ENCODE results near the gene EIF4A2. TPM values are rescaled to one million over a fixed set of nuclear protein-coding genes. Genes with fewer than 3 reads are reported as not detected.

The EIF4A2 gene
- total and polyA plus RNA-seq, 2 of the 13 experiments (the other 11 are each of a cell fraction or from before 2014, with no cell fraction given): 480 to 596 TPM

- TF ChIP-seq HIC2 (CRISPR knock-in tag; IDR thresholded peaks at IDR 0.05; ENCODE audit: low read depth) (no peak), RXRB (CRISPR knock-in tag; IDR thresholded peaks at IDR 0.05; ENCODE audit: borderline replicate concordance) (no peak), SNRNP70 (IDR thresholded peaks at IDR 0.05; ENCODE audit: low read depth, low read length) (no peak), TP53 (CRISPR knock-in tag; conservative IDR thresholded peaks at IDR 0.05) (no peak), RBM39 (IDR thresholded peaks at IDR 0.05; ENCODE audit: low read depth, low read length, poor library complexity, severe bottlenecking) (no peak), ZNF431 (CRISPR knock-in tag; IDR thresholded peaks at IDR 0.05; ENCODE audit: borderline replicate concordance, low read depth) (peak; percentile 27; the same call in 1 of the 2 replicates), KDM2A (CRISPR knock-in tag; IDR thresholded peaks at IDR 0.05; ENCODE audit: borderline replicate concordance, low read depth) (0 out of 2 replicates have a peak, but pooled peaks have one; percentile 38), CREB1 (IDR thresholded peaks at IDR 0.05) (no peak), CREB1 (CRISPR knock-in tag; IDR thresholded peaks at IDR 0.05) (0 out of 2 replicates have a peak, but pooled peaks have one; percentile 17), ETV5 (CRISPR knock-in tag; IDR thresholded peaks at IDR 0.05; ENCODE audit: borderline replicate concordance) (no peak), ATF1 (CRISPR knock-in tag; IDR thresholded peaks at IDR 0.05) (peak; percentile 29; the same call in 1 of the 2 replicates), KLF16 (CRISPR knock-in tag; IDR thresholded peaks at IDR 0.05) (no peak), POLR2A (IDR thresholded peaks at IDR 0.05; ENCODE audit: insufficient read depth in 1 of 2, low read depth in 2 of 2, low read length in 2 of 2) (peak; percentile 57 to 84), ZBTB7A (CRISPR knock-in tag; IDR thresholded peaks at IDR 0.05) (no peak), PLRG1 (conservative IDR thresholded peaks at IDR 0.05) (no peak), GATAD1 (CRISPR knock-in tag; IDR thresholded peaks at IDR 0.05) (peak; percentile 11; the same call in 1 of the 2 replicates), NRL (CRISPR knock-in tag; IDR thresholded peaks at IDR 0.05; ENCODE audit: borderline replicate concordance) (no peak), SNAI1 (CRISPR knock-in tag; IDR thresholded peaks at IDR 0.05; ENCODE audit: borderline replicate concordance) (no peak)
- TF ChIP-seq, protein P1, sequence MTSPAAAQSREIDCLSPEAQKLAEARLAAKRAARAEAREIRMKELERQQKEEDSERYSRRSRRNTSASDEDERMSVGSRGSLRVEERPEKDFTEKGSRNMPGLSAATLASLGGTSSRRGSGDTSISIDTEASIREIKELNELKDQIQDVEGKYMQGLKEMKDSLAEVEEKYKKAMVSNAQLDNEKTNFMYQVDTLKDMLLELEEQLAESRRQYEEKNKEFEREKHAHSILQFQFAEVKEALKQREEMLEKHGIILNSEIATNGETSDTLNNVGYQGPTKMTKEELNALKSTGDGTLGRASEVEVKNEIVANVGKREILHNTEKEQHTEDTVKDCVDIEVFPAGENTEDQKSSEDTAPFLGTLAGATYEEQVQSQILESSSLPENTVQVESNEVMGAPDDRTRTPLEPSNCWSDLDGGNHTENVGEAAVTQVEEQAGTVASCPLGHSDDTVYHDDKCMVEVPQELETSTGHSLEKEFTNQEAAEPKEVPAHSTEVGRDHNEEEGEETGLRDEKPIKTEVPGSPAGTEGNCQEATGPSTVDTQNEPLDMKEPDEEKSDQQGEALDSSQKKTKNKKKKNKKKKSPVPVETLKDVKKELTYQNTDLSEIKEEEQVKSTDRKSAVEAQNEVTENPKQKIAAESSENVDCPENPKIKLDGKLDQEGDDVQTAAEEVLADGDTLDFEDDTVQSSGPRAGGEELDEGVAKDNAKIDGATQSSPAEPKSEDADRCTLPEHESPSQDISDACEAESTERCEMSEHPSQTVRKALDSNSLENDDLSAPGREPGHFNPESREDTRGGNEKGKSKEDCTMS (CRISPR knock-in tag; conservative IDR thresholded peaks at IDR 0.05): 0 out of 2 replicates have a peak, but pooled peaks have one; percentile 66
- TF ChIP-seq, protein P2, sequence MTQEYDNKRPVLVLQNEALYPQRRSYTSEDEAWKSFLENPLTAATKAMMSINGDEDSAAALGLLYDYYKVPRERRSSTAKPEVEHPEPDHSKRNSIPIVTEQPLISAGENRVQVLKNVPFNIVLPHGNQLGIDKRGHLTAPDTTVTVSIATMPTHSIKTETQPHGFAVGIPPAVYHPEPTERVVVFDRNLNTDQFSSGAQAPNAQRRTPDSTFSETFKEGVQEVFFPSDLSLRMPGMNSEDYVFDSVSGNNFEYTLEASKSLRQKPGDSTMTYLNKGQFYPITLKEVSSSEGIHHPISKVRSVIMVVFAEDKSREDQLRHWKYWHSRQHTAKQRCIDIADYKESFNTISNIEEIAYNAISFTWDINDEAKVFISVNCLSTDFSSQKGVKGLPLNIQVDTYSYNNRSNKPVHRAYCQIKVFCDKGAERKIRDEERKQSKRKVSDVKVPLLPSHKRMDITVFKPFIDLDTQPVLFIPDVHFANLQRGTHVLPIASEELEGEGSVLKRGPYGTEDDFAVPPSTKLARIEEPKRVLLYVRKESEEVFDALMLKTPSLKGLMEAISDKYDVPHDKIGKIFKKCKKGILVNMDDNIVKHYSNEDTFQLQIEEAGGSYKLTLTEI (CRISPR knock-in tag; conservative IDR thresholded peaks at IDR 0.05): no peak
Observed at GRCh38 chr3:186790261-186790981, 7.0 kb downstream of the EIF4A2 start (continued).
